GM12891 (cell line): ENCODE data around the gene MRPL27.

Experiments used
- PAX5 ChIP-seq: IDR thresholded peaks from 2 replicates; pipeline ENCODE4 v1.6.1; 2011; ENCODE audit warnings: low read length, moderate library complexity, mild to moderate bottlenecking; ENCODE audit not compliant: insufficient read depth, severe bottlenecking
- POLR2A ChIP-seq: IDR thresholded peaks from 2 replicates; pipeline ENCODE4 v1.6.1; 2011; ENCODE audit warnings: low read depth, low read length, control low read depth
- POLR2AphosphoS5 ChIP-seq: IDR thresholded peaks from 2 replicates; pipeline ENCODE4 v1.6.1; 2011; ENCODE audit warnings: low read depth, low read length, control low read depth
- SPI1 ChIP-seq: IDR thresholded peaks from 2 replicates; pipeline ENCODE4 v1.6.1; 2011; ENCODE audit warnings: low read depth, low read length, control low read depth
- TAF1 ChIP-seq: IDR thresholded peaks from 2 replicates; pipeline ENCODE4 v1.6.1; 2011; ENCODE audit warnings: low read depth, low read length, control low read depth

GRCh38 chr17:50364715-50365114 is 8.3 kb downstream of the MRPL27 start:
- TF ChIP-seq POLR2A (no peak), POLR2AphosphoS5 (no peak), TAF1 (no peak), SPI1 (no peak), PAX5 (no peak)
